ENCODE measurements around the gene C1QL3.

GRCh38 chr10:16518822-16519221 is 2.9 kb downstream of the C1QL3 start:
- TF ChIP-seq POLR2A (IDR thresholded peaks at IDR 0.05), result no peak
- TF ChIP-seq CTCF (IDR thresholded peaks at IDR 0.05), result no peak

All from uterus (tissue), 2 donors.